Measurements from ENCODE around the gene ACSF2.
A peak's percentile ranks its signal among the peaks of the same experiment; 100 is the strongest.

GRCh38 chr17:50381260-50381815 is 44.7 kb upstream of the ACSF2 start:
- TF ChIP-seq, protein P1, sequence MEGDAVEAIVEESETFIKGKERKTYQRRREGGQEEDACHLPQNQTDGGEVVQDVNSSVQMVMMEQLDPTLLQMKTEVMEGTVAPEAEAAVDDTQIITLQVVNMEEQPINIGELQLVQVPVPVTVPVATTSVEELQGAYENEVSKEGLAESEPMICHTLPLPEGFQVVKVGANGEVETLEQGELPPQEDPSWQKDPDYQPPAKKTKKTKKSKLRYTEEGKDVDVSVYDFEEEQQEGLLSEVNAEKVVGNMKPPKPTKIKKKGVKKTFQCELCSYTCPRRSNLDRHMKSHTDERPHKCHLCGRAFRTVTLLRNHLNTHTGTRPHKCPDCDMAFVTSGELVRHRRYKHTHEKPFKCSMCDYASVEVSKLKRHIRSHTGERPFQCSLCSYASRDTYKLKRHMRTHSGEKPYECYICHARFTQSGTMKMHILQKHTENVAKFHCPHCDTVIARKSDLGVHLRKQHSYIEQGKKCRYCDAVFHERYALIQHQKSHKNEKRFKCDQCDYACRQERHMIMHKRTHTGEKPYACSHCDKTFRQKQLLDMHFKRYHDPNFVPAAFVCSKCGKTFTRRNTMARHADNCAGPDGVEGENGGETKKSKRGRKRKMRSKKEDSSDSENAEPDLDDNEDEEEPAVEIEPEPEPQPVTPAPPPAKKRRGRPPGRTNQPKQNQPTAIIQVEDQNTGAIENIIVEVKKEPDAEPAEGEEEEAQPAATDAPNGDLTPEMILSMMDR (IDR thresholded peaks at IDR 0.05), result no peak
- 0 out of 2 replicates have a peak, but pooled peaks have one; percentile 13 for TF ChIP-seq POLR2AphosphoS5 (IDR thresholded peaks at IDR 0.05; ENCODE audit: low read depth, low read length)
- no peak for TF ChIP-seq SIN3A (IDR thresholded peaks at IDR 0.05; ENCODE audit: borderline replicate concordance, insufficient read depth, low read depth, low read length)
- TF ChIP-seq, protein P2, sequence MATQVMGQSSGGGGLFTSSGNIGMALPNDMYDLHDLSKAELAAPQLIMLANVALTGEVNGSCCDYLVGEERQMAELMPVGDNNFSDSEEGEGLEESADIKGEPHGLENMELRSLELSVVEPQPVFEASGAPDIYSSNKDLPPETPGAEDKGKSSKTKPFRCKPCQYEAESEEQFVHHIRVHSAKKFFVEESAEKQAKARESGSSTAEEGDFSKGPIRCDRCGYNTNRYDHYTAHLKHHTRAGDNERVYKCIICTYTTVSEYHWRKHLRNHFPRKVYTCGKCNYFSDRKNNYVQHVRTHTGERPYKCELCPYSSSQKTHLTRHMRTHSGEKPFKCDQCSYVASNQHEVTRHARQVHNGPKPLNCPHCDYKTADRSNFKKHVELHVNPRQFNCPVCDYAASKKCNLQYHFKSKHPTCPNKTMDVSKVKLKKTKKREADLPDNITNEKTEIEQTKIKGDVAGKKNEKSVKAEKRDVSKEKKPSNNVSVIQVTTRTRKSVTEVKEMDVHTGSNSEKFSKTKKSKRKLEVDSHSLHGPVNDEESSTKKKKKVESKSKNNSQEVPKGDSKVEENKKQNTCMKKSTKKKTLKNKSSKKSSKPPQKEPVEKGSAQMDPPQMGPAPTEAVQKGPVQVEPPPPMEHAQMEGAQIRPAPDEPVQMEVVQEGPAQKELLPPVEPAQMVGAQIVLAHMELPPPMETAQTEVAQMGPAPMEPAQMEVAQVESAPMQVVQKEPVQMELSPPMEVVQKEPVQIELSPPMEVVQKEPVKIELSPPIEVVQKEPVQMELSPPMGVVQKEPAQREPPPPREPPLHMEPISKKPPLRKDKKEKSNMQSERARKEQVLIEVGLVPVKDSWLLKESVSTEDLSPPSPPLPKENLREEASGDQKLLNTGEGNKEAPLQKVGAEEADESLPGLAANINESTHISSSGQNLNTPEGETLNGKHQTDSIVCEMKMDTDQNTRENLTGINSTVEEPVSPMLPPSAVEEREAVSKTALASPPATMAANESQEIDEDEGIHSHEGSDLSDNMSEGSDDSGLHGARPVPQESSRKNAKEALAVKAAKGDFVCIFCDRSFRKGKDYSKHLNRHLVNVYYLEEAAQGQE (IDR thresholded peaks at IDR 0.05; ENCODE audit: insufficient read depth in 1 of 2, low read depth in 2 of 2, low read length in 1 of 2), result no peak
- no peak for TF ChIP-seq TCF7L2 (IDR thresholded peaks at IDR 0.05; ENCODE audit: low read depth, low read length)

Data from Panc1 (cell line).